Cerebellar nuclear complex (tissue), 1 donor: ENCODE data around the gene HMCN1.
"Not testable (repeated sequence)": the region's sequence is repeated elsewhere in the genome, so short reads cannot be mapped to it uniquely, and the experiment has no call there.

Source experiments
- DNase-seq, 2 experiments: peaks; one replicate each; lab custom pipeline; 2025; lab: John Stamatoyannopoulos, UW

Gene HMCN1

GRCh38 chr1:185741551-185741950 is 7.4 kb downstream of the HMCN1 start:
- no peak for DNase-seq

GRCh38 chr1:185742403-185742802 is 8.2 kb downstream of the HMCN1 start:
- no peak for DNase-seq

GRCh38 chr1:185745165-185745564 is 11.0 kb downstream of the HMCN1 start:
- no peak for DNase-seq

- DNase-seq = no peak
These were observed 24.9 kb downstream of the HMCN1 start for GRCh38 chr1:185759061-185759460.

GRCh38 chr1:185761841-185762240 is 27.6 kb downstream of the HMCN1 start:
- DNase-seq = no peak

- DNase-seq = no peak
These were observed 33.4 kb downstream of the HMCN1 start for GRCh38 chr1:185767508-185768120.

- DNase-seq = no peak
These were observed 34.2 kb downstream of the HMCN1 start for GRCh38 chr1:185768371-185768770.

GRCh38 chr1:185769136-185769535 is 34.9 kb downstream of the HMCN1 start:
- no peak for DNase-seq

GRCh38 chr1:185774394-185774793 is 40.2 kb downstream of the HMCN1 start:
- DNase-seq = no peak

GRCh38 chr1:185775501-185775900 is 41.3 kb downstream of the HMCN1 start:
- no peak for DNase-seq

- no peak for DNase-seq
These were observed 42.3 kb downstream of the HMCN1 start for GRCh38 chr1:185776522-185776921.

- not testable (repeated sequence) for DNase-seq
These were observed 49.7 kb downstream of the HMCN1 start for GRCh38 chr1:185783860-185784259.

- no peak for DNase-seq
These were observed 51.4 kb downstream of the HMCN1 start for GRCh38 chr1:185785586-185785985.

GRCh38 chr1:185786524-185786923 is 52.3 kb downstream of the HMCN1 start:
- no peak for DNase-seq

- no peak for DNase-seq
These were observed 53.0 kb downstream of the HMCN1 start for GRCh38 chr1:185787238-185787637.

- DNase-seq = no peak
These were observed 54.2 kb downstream of the HMCN1 start for GRCh38 chr1:185788386-185788785.

GRCh38 chr1:185789501-185790193 is 55.5 kb downstream of the HMCN1 start:
- no peak for DNase-seq

- no peak for DNase-seq
These were observed 56.1 kb downstream of the HMCN1 start for GRCh38 chr1:185790194-185790735.

- DNase-seq = no peak
These were observed 57.8 kb downstream of the HMCN1 start for GRCh38 chr1:185792040-185792439.

- DNase-seq = not testable (repeated sequence)
These were observed 60.3 kb downstream of the HMCN1 start for GRCh38 chr1:185794495-185794894.

GRCh38 chr1:185795181-185795580 is 61.0 kb downstream of the HMCN1 start:
- no peak for DNase-seq

- DNase-seq = no peak
These were observed 64.3 kb downstream of the HMCN1 start for GRCh38 chr1:185798505-185798904.

GRCh38 chr1:185803241-185803640 is 69.0 kb downstream of the HMCN1 start:
- DNase-seq = no peak

GRCh38 chr1:185804206-185804605 is 70.0 kb downstream of the HMCN1 start:
- no peak for DNase-seq
